AG09309 (cell line): Measurements from ENCODE around the gene KLHL41.
"Not testable (repeated sequence)": the region's sequence is repeated elsewhere in the genome, so short reads cannot be mapped to it uniquely, and the experiment has no call there.

Experiments used
- DNase-seq: peaks from one replicate; pipeline ENCODE4 v3.0.0-alpha.2; 2010; ENCODE audit warnings: low read depth
- H3K4me3 ChIP-seq: 2 replicates; pipeline ENCODE4 v1.5.1; 2011; ENCODE audit warnings: mild to moderate bottlenecking, low read depth, low read length, moderate library complexity; ENCODE audit not compliant: control insufficient read depth
- TF ChIP-seq, protein P1 (sequence below): IDR thresholded peaks from 2 replicates; pipeline ENCODE4 v1.5.1; 2011; ENCODE audit warnings: mild to moderate bottlenecking, low read depth, low read length, inconsistent platforms; ENCODE audit not compliant: insufficient read depth, control insufficient read depth; ENCODE audit errors: missing control alignments

The KLHL41 gene

DNA sequence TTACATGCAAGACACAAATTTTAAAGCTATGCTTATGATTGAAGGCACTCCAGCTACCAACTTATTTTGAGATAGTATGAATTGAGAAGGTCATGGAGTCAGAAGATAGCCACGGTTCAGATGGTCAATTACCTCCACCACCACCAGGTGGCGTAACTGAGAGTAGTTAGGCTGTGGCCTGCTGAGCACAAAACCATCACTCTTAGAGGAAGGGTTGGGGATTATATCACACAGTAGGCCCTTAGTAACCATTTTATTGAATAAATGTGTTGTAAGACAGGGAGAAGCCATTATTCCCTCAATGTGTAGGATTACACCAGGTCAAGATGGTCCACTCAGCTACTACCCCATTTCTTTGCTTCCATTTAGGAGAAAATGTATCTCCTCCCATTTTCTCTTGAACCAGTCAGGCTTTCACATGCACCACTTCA, 18.8 kb downstream of the KLHL41 start:
- DNase-seq = no peak
- no peak overlapping the region for H3K4me3 ChIP-seq
- TF ChIP-seq, protein P1, sequence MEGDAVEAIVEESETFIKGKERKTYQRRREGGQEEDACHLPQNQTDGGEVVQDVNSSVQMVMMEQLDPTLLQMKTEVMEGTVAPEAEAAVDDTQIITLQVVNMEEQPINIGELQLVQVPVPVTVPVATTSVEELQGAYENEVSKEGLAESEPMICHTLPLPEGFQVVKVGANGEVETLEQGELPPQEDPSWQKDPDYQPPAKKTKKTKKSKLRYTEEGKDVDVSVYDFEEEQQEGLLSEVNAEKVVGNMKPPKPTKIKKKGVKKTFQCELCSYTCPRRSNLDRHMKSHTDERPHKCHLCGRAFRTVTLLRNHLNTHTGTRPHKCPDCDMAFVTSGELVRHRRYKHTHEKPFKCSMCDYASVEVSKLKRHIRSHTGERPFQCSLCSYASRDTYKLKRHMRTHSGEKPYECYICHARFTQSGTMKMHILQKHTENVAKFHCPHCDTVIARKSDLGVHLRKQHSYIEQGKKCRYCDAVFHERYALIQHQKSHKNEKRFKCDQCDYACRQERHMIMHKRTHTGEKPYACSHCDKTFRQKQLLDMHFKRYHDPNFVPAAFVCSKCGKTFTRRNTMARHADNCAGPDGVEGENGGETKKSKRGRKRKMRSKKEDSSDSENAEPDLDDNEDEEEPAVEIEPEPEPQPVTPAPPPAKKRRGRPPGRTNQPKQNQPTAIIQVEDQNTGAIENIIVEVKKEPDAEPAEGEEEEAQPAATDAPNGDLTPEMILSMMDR = peak; percentile 83

DNA sequence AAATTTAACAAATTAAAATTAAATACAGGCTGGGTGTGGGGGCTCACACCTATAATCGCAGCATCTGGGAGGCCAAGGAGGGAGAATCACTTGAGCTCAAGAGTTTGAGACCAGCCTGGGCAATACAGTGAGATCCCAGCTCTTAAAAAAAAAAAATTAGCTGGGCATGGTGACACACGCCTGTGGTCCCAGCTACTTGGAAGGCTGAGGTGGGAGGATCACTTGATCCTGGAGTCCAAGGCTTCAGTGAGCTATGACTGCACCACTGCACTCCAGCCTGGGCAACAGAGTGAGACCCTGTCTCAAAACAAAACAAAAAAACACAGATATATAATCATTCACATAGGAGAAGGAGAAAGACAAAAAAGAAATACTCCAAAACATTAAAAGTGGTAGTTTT, 30.0 kb downstream of the KLHL41 start:
- not testable (repeated sequence) for DNase-seq, H3K4me3 ChIP-seq

DNA sequence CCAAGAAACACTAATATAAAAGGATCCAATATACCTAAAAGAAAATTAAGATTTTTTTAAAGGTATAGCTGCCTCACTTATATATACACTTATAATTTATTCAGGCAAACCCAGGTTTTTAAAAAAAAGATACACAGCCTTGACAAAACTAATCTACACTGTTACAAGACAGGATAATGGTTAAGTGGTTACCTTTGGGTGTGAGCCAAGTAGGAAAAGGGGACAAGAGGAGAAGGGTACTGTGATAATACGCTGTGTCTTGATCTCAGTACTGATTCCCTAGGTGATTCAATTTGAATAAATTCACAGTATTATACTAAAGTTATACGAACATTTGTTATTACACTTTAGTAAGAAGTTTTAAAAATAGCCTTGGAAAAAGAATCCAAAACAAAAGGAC, 30.6 kb downstream of the KLHL41 start:
- no peak for DNase-seq
- H3K4me3 ChIP-seq = no peak overlapping the region
- TF ChIP-seq, protein P1 = no peak

DNA sequence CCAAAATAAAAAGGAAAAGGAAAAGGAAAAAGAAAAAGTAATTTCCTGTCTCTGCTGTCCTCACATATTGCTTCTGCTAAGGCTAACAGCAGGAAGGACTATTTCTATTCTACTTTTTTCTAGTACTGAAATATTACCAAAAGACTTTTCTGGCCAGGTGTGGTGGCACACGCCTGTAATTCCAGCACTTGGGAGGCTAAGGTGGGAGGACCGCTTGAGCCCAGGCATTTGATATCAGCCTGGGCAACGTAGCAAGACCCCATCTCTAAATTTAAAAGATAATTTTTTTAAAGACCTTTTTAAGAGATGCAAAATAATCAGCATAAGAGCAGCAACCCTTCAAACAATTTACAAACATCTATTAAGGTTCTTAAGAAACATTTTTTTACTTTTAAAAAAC, 32.9 kb downstream of the KLHL41 start:
- no peak overlapping the region for H3K4me3 ChIP-seq
- no peak for DNase-seq
- TF ChIP-seq, protein P1 = no peak

DNA sequence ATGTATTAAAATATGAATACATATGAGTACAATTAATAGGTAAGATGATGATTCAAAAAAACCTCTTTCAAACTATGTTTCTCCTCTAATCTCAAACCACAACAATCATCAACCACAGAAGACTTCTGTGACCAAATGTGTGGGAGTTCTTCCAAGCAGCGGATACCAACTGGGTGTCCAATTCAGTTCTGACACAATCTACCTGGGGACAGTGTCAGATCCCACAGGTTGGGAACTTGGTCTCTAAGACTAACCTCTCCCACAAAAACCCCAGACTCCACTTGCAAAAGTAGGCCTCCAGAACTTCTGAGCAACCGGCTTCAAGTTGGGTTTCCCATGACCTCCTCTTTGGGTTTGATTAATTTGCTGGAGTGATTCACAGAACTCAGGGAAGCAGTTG, 37.3 kb downstream of the KLHL41 start:
- DNase-seq = no peak
- H3K4me3 ChIP-seq = no peak overlapping the region
- TF ChIP-seq, protein P1 = no peak

DNA sequence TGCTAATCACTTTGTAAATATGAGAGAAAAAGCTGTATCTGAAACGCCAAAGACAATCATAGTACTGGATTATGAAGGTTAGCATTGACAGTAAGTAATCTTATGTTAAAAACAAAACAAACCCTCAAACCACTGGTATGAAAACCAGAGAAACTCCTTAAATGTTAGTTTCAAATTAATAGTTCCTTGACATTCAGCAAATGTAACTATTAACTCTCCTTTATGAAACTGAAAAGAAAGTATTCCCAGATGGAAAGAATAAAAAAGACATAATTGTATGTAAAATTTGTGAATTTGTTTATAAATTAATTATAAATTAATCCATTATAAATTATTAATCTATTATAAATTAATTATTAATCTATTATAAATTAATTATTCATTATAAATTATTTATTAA, 51.9 kb downstream of the KLHL41 start:
- TF ChIP-seq, protein P1 = no peak
- H3K4me3 ChIP-seq = no peak overlapping the region
- no peak for DNase-seq

DNA sequence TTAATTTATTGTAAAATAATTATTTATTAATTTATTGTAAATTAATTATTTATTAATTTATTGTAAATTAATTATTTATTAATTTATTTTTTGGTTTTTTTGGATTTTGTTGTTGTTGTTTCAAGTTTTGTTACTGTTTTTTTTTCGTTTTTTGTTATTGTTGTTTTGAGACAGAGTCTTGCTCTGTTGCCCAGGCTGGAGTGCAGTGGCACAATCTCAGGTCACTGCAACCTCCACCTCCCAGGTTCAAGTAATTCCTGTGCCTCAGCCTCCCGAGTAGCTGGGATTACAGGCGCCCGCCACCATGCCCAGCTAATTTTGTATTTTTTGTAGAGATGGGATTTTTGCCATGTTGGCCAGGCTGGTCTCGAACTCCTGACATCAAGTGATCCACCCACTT, 52.6 kb downstream of the KLHL41 start:
- not testable (repeated sequence) for H3K4me3 ChIP-seq, DNase-seq

DNA sequence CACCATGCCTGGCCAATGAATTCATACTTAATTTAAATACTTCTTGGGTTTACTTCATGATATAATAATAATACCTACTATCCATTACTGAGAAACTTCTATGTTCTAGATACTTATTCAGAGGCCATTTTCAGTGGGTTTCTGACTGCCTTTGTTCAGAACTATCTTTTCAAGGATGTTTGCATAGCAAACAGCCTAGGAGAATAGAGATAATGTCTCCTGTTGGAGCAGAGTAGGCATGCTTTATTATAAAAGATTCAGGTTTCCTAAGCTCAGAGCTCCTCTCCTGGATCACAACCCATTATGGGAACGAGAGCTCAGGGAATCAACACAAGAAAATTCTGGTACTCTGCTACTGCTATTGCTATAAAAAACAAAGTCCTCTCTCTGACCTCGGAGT, 53.0 kb downstream of the KLHL41 start:
- no peak for DNase-seq
- H3K4me3 ChIP-seq = no peak overlapping the region
- TF ChIP-seq, protein P1 = no peak
